Stimulated activated CD4-positive, alpha-beta T cell treated with anti-CD3 and anti-CD28 coated beads, Interleukin-15, amount 100 ng/mL, for 1 hour (primary cell): ENCODE data around the gene CHST11.

ENCODE experiments used
- DNase-seq, 2 donors: peaks; one replicate each; pipeline ENCODE4 v3.0.0-alpha.2; 2020; ENCODE audit warnings: low read depth in 1 of 2, low spot score in 1 of 2

CHST11 gene

DNA sequence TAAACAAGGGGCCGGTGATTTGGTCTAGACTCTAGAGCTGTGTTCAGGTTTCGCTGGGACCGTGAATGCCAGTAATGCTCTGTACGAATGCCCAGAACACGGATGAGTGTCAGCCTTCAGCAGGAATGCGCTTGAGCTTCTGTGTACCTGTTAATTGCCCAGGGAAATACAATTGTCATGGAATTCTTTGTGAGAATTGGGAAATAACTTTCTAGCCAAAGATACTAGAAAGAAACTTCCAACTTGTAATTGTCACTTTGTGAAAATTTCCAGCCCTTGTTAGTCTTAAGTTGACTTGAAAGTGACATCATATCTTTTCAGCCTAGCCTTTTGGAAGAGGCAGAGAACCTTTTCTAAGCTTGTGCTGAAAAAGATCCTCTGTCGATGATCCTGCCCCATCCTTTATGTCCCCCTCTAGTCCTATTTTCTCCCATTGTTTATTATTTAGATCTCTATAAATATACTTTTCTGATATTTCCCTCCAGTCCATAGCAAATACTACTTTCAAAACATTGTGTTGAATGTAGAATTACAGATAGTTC is 2.7 kb downstream of the CHST11 start:
- no peak for DNase-seq

DNA sequence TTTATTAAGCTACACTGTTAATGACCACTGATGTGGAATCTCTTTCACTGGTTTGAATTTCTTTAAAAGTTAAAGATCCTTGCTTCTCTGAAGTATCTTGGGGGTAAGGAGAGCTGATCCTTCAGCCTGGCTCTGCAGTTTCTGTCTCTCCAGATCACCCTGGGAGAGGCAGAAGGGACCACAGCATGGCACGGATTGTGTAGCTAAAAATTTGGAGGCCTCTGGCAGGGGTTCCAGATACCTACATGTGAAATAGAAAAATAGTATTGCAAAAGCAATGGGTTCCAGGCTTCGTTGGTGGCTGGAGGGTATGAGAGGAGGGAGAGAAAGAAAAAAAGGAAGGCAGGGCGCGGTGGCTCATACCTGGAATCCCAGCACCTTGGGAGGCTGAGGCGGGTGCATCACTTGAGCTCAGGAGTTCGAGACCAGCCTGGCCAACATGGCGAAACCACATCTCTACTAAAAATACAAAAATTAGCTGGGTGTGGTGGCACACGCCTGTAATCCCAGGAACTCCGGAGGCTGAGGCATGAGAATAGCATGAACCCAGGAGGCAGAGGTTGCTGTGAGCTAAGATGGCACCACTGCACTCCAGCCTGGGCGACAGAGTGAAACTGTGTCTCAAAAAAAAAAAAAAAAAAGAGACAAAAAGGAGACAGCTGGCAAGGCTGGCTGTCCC is 3.4 kb downstream of the CHST11 start:
- no peak for DNase-seq

DNA sequence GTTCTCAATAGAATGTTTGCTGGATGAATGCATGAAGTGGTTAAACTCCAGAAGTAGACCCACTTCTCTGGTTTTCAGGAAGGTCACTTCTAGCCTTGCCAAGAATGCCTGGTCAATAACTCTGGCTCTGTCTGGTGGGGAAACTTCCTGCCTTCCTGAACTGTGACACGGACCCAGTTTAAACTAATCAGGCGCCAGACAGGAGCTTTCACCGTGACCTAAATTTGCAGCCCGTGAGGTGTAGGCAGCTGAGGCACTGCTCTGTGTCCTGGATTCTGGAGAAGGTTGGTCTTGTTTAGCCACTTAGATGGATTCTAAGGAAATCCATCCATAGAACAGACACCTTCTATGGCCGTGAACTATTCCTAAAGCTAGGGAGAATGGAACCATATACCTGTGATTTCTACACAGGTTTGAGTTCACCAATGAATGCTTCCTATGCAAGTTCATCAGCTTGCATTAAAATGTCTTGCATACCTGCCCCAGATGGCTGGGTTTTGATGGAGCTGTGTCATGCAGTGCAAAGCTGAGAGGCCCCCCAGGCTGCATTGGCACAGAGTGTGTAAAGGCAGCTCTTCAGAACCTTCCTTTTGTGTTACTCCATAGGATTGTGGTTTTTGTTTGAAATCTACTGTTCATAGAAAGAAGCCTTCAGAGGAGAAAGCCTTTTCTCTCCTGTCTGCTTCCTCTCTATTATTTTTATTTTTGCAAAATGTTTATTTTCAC is 4.4 kb downstream of the CHST11 start:
- DNase-seq = no peak

DNA sequence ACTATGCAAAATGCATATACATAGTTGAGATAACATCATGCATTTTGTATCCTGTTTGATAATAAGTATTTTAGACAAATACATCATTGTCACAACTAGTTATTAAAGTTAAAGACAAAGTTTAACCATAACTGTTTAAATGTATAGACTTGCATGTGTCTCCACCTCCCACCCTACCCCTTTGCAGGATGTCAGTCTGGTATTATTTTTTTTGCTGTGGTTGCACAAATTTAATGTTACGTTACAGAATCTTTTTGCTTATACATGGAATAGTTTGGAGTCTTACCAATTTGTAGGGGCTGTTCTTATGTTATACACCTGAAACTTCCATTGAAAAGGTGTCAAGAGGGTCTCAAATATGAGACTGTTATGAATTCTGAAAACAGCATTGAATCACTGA is 5.6 kb downstream of the CHST11 start:
- no peak for DNase-seq

DNA sequence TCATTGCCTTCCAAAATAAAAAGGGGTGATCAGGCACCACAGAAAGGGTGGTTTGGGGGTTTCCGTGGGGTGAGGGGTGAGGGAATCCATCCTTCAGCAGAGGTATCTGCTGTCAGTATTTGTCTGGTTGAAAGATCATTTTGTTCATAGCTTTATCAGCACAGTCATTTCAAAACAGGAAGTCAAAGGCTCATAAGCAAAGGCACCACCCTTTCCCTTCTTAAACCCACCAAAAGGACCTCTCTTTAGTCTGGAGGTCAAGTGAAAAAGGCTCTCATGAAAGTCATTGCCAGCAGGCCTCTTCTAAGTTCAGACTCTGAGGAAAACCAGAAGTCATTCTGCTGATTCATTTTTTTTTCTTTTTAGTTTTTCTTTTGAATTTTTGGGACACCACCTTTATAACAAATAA is 6.2 kb downstream of the CHST11 start:
- no peak for DNase-seq

DNA sequence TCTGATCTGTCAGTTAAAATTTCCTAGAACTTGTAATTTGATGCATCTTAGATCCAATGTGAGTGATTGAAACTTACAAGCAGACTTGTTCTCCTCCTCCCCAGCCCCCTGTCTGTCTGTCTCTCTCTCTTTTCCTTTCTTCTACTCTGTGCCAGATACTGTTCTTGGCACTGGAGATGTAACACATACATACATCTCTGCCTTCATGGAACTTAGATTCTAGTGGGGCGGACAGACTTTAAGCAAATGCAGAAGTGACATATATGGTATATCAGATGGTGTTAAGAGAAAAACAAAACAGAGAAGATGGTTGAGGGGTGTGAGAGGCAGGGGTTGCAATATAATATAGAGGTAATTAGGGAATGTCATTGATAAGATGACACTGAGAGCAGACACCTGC is 6.6 kb downstream of the CHST11 start:
- no peak for DNase-seq

DNA sequence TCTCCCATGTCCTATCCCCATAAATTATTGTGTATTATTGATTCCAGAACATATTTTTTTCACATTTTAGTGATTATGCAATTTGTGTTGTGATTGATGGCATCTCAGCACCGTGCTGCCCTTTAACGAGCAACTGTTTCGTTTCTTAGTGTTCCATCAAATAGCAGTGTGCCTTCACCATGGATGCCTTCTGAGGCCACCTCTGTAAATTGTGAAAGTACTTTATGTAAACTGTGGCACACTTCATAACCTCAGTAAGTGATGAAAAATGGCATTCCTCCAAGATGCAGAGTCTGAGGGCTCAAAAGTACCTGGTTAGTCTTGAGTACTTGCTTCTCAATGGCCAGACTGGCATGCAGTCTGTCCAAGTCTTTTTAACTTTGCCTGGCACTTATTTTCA is 8.2 kb downstream of the CHST11 start:
- DNase-seq = no peak

DNA sequence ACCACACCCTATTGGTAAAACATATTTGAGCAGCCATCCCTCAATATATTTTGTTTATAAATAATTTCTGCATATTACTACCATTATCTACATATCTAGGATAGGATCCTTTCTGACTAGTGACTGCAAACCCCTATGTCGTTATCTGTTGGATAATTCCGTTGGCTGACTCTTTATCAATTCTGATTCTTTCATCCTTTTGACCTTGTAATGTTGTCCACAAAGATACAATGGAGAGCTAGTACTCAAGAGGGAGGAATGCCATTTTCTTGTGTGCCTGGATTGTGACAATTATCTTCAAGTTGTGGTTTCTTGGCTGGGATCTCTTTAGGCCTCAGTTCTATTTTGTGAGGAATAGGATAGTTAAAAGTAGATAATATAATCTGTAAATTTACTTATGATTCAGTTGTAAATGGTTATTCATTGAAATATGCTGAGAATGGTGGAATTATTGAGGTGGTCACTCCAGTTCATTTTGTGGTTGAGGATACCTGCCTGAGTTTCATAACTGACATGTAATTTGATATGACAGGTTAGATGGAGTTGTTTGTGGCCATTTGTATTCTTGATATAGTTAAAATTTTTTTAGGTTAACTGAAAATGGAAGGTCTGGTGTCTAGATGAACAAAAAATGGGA is 10.1 kb downstream of the CHST11 start:
- no peak for DNase-seq

DNA sequence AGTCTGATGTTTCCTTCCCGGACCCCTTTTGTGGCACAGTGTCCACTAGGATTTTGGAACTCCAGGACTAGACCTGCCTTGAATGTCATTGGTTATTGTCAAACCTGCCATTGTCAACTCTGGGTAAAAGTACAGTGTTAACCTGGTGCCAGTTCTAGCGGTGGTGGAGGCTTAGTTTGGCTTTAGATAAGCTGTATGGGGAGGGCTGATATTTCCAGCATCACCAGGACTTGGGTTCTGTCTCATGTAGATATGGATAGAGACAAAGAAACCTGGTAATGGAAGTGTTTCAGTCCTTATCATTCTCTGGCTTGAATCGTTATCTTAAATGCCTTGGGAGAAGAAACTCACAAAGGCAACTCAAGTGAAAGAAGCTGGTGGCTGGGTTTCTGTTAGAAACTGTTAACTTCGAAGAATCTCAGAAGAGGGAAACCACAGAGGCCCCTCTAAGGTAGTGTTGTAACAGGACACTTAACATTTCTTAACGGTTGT is 10.6 kb downstream of the CHST11 start:
- no peak for DNase-seq

DNA sequence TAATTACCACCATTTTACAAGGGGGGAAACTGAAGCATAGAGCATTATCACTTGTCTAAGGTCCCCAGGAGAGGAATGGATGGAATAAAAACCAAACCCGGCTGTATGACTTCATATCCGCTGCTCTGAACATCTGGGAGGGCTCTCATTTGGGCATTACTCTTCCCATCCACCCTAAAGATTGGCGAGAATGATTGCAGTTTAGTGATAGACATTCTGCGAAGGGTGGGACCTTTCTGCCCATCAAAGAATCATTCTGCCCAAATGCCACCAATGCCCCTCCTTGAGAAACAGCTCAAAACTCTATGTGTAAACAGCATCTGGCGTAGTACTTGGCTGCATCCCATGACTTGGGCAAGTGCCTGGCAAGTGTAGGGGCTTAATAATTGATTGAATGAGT is 11.6 kb downstream of the CHST11 start:
- DNase-seq = no peak

DNA sequence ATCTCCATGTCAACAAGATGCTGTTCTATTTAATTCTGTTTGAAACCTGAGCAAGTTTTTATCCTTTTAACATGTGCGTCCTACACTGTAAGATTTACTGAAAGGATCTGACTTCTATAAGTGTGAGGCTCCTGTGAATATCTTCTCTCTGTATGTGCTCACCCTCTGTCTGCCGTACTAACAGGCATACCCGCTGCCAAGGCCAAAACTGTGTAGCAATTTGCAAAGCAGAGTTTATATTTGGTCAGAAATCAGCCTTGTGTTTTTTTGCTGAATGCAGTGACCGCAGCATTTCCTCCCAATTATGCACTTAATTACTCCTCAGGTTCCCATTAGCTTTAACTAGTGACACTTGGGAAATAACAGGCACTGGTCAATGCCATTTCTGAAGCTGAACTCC is 12.3 kb downstream of the CHST11 start:
- no peak for DNase-seq

DNA sequence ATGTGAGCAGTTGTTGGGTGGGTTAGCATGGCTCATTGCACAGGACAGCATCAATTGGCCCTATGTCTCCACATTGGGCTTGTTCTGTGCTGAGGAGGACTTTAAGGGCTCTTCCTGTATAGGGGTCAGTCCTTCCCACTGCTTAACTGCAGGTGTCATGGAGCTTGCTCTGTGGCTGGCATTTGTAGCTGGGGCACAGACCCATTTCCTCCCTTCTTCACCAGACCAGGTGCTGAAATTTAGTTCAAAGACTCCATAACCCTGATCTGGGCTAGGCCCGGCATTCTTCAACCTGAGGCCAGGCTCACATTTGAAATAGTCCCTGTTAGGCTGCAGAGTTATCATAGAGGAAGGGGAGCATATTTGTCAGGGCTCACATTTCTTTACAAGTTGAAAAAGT is 12.8 kb downstream of the CHST11 start:
- DNase-seq = no peak

DNA sequence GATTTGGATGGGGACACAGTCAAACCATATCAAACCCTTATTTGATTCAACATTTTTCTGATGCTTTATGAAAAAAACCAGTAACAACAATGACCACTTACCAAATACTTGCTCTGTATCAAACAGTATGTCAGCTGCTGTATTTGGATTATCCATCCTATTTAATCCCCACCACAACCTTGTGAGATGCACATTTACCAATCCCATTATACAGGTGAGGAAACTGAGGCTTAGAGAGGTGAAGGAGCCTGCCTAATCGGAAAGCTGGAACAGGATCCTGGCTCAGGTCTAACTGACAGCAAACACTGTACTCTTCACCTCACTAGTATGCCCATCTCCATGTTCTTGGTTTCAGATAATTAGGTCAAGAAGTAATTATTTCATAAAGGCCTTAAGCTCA is 13.8 kb downstream of the CHST11 start:
- DNase-seq = no peak

DNA sequence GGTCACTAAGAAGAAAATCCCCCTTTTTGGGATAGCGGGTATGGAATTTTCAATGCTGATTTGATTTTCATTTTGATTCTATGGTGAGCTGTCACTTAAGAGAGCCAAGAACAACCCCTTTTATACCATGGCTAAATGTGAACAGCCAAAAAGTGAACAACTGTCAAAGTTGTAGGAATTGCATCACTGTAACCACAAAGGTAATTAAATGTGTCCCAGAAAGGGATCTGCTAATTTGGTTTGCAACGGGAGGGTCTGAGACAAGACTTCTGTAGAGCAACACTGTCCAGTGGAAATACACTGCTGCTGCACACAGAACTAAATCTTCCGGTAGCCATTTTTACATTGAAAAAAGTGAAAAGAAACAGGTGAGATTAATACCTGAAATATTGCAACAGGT is 14.6 kb downstream of the CHST11 start:
- DNase-seq = no peak

DNA sequence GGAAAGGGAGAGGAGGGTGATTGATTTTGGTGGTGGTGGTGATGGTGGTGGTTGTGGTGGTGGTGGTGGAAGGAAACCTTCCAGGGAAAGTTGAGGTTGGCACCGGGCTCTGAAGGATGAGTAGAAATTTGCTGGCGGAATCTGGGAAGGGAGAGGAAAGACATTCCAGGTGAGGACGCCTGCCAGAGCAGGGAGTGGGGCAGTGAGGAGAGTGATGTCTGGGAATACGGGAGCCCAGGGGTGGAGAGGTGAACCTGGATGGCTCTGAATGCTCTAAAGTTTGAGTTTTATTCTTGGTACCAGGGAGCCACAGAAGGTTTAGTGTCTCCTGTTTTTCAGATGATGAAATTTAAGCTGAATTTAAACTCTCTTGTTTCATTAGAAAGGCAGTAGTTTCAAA is 16.0 kb downstream of the CHST11 start:
- DNase-seq = no peak

DNA sequence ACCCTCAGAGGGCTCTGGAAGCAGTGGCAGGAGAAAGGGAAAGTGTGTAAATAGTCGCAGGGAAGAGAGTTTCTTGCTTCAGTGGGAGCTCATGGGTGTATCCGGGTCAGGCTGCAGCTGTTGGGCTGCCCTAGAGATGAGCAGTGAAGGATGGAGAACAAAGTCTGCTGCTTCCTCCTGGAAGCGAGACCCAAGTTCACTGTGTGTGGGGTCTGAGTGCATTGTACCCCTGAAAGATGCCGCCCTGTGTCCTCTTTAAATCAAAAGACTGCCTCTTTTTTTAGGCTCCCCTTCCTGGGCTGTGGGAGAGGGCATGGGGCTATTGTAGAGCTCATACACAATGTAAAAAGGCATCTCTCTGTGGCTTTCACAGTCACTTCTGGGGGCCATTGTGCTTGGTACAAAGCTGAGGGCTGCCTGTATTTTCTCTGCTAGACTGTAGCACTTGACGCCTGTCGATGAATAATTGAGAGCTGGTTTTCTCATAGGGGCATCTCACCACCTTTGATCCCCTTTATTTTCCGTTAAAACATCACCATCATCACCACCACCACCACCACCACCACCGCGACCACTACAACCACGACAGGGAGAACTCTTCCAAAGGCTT is 16.7 kb downstream of the CHST11 start:
- no peak for DNase-seq

DNA sequence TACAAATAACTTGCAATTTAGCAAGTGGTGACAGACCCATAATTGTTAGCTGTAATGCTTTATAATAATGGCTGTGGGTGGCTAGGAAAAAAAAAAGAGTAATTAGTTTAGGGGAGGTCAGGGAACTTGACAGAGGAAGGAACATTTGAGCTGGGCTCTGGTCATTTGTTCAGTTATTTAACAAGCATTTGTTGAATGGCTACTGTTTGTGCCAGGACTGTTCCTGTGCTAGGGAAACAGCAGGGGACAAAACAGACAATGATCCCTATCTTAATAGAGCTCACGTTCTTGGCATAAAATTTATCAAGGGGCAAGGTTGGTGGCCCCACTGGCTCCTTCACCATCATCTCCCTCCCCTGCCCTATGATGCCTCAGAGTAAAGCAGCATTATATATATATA is 18.5 kb downstream of the CHST11 start:
- DNase-seq = no peak

DNA sequence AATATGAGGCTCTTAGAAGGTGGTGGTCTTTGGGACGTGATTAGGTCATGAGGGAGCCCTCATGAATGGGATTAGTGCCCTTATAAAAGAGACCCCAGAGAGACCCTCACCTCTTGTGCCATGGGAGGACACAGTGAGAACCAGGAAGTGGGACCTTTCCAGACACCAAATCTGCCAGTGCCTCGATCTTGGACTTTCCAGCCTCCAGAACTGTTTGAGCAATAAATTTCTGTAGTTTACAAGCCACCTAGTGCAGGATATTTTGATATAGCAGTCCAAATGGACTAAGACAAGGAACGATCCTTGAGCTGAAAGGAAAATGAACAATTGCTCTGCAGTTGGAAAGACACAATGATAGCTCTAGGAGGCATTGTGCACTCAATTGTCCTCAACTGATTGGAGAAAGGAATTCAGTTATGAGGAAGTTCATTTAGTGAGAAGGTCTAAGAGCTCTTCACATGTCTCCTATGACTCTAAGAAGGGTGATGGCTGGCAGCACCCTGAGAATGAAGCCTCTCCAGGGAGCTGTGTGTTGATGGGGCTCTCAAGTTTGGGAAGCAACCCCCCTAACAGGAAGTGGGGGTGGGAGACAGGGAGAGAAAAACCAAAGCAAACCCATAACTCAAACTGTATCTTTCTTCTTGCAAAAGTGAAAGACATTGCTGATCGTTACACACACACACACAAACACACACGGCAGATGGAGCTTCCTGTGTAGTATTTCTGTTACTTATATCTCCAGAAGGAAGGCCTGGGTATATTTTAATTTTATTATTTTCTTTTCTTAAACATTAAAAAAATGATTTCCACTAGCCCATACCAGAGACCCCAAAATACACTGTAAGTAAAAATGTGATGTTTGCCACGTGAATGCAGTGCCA is 21.0 kb downstream of the CHST11 start:
- no peak for DNase-seq

DNA sequence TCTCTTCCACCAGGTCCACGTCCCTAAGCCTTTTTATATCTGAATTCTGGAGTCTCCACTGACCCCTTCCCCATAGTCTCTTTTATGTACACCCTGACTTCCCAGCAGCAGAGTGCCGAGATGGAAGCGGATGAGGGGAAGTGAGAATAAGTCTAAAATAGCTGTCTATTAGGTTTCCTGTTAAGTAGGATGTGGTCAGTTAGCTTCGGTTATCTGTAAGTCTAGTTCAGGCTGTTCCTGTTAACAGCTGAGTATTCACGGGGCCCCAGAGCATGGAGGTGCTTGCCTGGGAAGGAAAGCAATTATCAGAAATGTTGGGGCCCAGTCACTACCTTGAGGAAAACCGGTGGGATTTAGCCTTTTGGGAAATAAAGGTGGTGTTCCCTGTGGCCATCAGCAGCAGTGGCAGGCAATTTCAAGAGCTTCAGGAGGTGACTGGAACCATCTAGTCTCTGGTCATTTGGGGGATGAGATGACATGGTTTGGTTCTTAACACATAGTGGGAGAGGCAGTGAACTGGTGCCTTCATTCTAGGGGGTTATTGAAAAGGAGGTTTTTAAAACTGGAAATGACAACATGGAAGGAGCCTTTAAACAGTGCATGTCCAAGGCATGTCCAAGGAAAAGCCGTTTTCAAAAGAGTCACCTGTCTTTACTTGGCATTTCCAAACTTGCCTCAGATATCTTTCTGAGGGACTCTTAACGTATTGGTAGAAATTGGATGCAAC is 21.8 kb downstream of the CHST11 start:
- no peak for DNase-seq

DNA sequence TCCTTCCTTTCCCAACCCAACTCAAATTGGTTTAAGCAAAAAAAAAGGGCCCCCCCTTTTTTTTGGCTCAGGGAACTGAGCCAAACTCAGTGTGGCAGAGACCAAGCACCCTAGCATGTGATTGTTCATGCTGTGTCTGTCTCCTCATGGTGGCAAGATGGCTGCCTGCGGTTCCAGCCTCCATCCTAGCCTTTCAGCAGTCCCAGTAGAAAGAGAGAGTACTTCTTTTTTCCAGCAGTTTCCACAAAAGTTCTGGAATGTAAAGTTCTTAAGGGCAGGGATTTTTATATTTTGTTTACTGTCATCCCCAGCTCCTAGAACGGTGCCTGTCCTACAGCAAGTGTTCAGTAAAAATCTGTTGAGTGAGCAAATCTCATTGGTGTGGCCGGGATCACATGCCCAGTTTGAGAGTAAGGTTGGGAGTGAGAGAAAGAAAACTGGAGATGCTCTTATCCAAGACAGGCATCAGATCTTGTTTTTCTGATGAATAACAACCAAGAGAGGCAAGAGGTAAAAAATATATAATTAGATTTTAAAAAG is 22.4 kb downstream of the CHST11 start:
- no peak for DNase-seq
